Stimulated activated naive CD8-positive, alpha-beta T cell treated with anti-CD3 and anti-CD28 coated beads, Interleukin-15, Interleukin-2, amounts not matched to agents 100 ng/mL and 50 ng/mL, for 24 hours (primary cell): ENCODE data around the gene GAST.

ENCODE experiments used
- H3K27ac Mint-ChIP-seq: one replicate; pipeline ENCODE4 v1.8.0; 2021; ENCODE audit warnings: mild to moderate bottlenecking, mixed read lengths
- H3K27me3 Mint-ChIP-seq: one replicate; pipeline ENCODE4 v1.8.0; 2021; ENCODE audit warnings: mixed read lengths
- H3K36me3 Mint-ChIP-seq: one replicate; pipeline ENCODE4 v1.8.0; 2021; ENCODE audit warnings: low read depth, mixed read lengths
- H3K4me1 Mint-ChIP-seq: one replicate; pipeline ENCODE4 v1.8.0; 2021; ENCODE audit warnings: low read depth, mixed read lengths
- H3K4me3 Mint-ChIP-seq: one replicate; pipeline ENCODE4 v1.8.0; 2021; ENCODE audit warnings: mild to moderate bottlenecking, mixed read lengths
- H3K9me3 Mint-ChIP-seq: one replicate; pipeline ENCODE4 v1.8.0; 2021; ENCODE audit warnings: mixed read lengths

The GAST gene

GRCh38 chr17:41738801-41739112 is 26.6 kb downstream of the GAST start:
- no peaks in the 10 kb centered on the region for H3K4me1 Mint-ChIP-seq
- H3K27ac Mint-ChIP-seq: no peak overlapping the region
- H3K27me3 Mint-ChIP-seq: peaks cover 29% of the 10 kb centered on the region

GRCh38 chr17:41739661-41740352 is 27.7 kb downstream of the GAST start:
- Mint-ChIP-seq H3K9me3 (no peaks in the 10 kb centered on the region), H3K36me3 (no peaks in the 10 kb centered on the region), H3K27me3 (peaks cover 28% of the 10 kb centered on the region), H3K4me3 (no peak overlapping the region), H3K27ac (no peak overlapping the region), H3K4me1 (no peaks in the 10 kb centered on the region)

More at GRCh38 chr17:41738801-41739112, 26.6 kb downstream of the GAST start:
- H3K9me3 Mint-ChIP-seq: no peaks in the 10 kb centered on the region
- no peak overlapping the region for H3K4me3 Mint-ChIP-seq
- H3K36me3 Mint-ChIP-seq: no peaks in the 10 kb centered on the region

GRCh38 chr17:41740506-41740905 is 28.4 kb downstream of the GAST start:
- Mint-ChIP-seq H3K36me3 (no peaks in the 10 kb centered on the region), H3K27me3 (peaks cover 23% of the 10 kb centered on the region), H3K4me1 (no peaks in the 10 kb centered on the region), H3K9me3 (no peaks in the 10 kb centered on the region), H3K4me3 (no peak overlapping the region), H3K27ac (no peak overlapping the region)

GRCh38 chr17:41741709-41742108 is 29.6 kb downstream of the GAST start:
- Mint-ChIP-seq H3K27ac (no peak overlapping the region), H3K36me3 (no peaks in the 10 kb centered on the region), H3K4me3 (no peak overlapping the region), H3K9me3 (no peaks in the 10 kb centered on the region), H3K4me1 (no peaks in the 10 kb centered on the region), H3K27me3 (peaks cover 12% of the 10 kb centered on the region)

- Mint-ChIP-seq H3K9me3 (no peaks in the 10 kb centered on the region), H3K36me3 (no peaks in the 10 kb centered on the region)
Measured at GRCh38 chr17:41748275-41748674, 36.1 kb downstream of the GAST start.

GRCh38 chr17:41750862-41751261 is 38.7 kb downstream of the GAST start:
- Mint-ChIP-seq H3K27me3 (no peaks in the 10 kb centered on the region), H3K9me3 (no peaks in the 10 kb centered on the region), H3K4me3 (no peak overlapping the region), H3K36me3 (no peaks in the 10 kb centered on the region), H3K27ac (no peak overlapping the region), H3K4me1 (no peaks in the 10 kb centered on the region)

More at GRCh38 chr17:41748275-41748674, 36.1 kb downstream of the GAST start:
- no peaks in the 10 kb centered on the region for H3K4me1 Mint-ChIP-seq
- H3K4me3 Mint-ChIP-seq: no peak overlapping the region
- H3K27me3 Mint-ChIP-seq: no peaks in the 10 kb centered on the region
- H3K27ac Mint-ChIP-seq: no peak overlapping the region

- H3K27ac Mint-ChIP-seq: no peak overlapping the region
- H3K4me1 Mint-ChIP-seq: no peaks in the 10 kb centered on the region
- no peaks in the 10 kb centered on the region for H3K9me3 Mint-ChIP-seq
- H3K27me3 Mint-ChIP-seq: no peaks in the 10 kb centered on the region
- no peaks in the 10 kb centered on the region for H3K36me3 Mint-ChIP-seq
- H3K4me3 Mint-ChIP-seq: no peak overlapping the region
Measured at GRCh38 chr17:41751288-41751687, 39.2 kb downstream of the GAST start.

GRCh38 chr17:41754066-41754465 is 41.9 kb downstream of the GAST start:
- Mint-ChIP-seq H3K27me3 (no peaks in the 10 kb centered on the region), H3K9me3 (no peaks in the 10 kb centered on the region), H3K27ac (no peak overlapping the region), H3K4me3 (no peak overlapping the region), H3K4me1 (no peaks in the 10 kb centered on the region), H3K36me3 (no peaks in the 10 kb centered on the region)

GRCh38 chr17:41758601-41759000 is 46.5 kb downstream of the GAST start:
- H3K27me3 Mint-ChIP-seq: no peaks in the 10 kb centered on the region
- no peaks in the 10 kb centered on the region for H3K36me3 Mint-ChIP-seq
- H3K9me3 Mint-ChIP-seq: no peaks in the 10 kb centered on the region
- no peak overlapping the region for H3K4me3 Mint-ChIP-seq
- H3K27ac Mint-ChIP-seq: no peak overlapping the region
- H3K4me1 Mint-ChIP-seq: no peaks in the 10 kb centered on the region

GRCh38 chr17:41760878-41761277 is 48.7 kb downstream of the GAST start:
- Mint-ChIP-seq H3K4me1 (no peaks in the 10 kb centered on the region), H3K27me3 (no peaks in the 10 kb centered on the region), H3K4me3 (no peak overlapping the region), H3K36me3 (no peaks in the 10 kb centered on the region), H3K9me3 (no peaks in the 10 kb centered on the region), H3K27ac (no peak overlapping the region)

GRCh38 chr17:41762391-41762790 is 50.3 kb downstream of the GAST start:
- no peaks in the 10 kb centered on the region for H3K4me1 Mint-ChIP-seq
- no peaks in the 10 kb centered on the region for H3K9me3 Mint-ChIP-seq
- no peaks in the 10 kb centered on the region for H3K27me3 Mint-ChIP-seq
- no peaks in the 10 kb centered on the region for H3K36me3 Mint-ChIP-seq
- no peak overlapping the region for H3K4me3 Mint-ChIP-seq
- H3K27ac Mint-ChIP-seq: no peak overlapping the region

GRCh38 chr17:41762841-41763240 is 50.7 kb downstream of the GAST start:
- no peak overlapping the region for H3K27ac Mint-ChIP-seq
- H3K4me3 Mint-ChIP-seq: no peak overlapping the region
- H3K9me3 Mint-ChIP-seq: no peaks in the 10 kb centered on the region
- H3K36me3 Mint-ChIP-seq: no peaks in the 10 kb centered on the region
- no peaks in the 10 kb centered on the region for H3K27me3 Mint-ChIP-seq
- no peaks in the 10 kb centered on the region for H3K4me1 Mint-ChIP-seq

GRCh38 chr17:41763327-41763726 is 51.2 kb downstream of the GAST start:
- no peaks in the 10 kb centered on the region for H3K4me1 Mint-ChIP-seq
- no peak overlapping the region for H3K4me3 Mint-ChIP-seq
- no peaks in the 10 kb centered on the region for H3K27me3 Mint-ChIP-seq
- no peaks in the 10 kb centered on the region for H3K9me3 Mint-ChIP-seq
- H3K27ac Mint-ChIP-seq: no peak overlapping the region
- H3K36me3 Mint-ChIP-seq: no peaks in the 10 kb centered on the region
